H1 (cell line): Measurements from ENCODE around the gene STXBP6. TPM values are rescaled to one million over a fixed set of nuclear protein-coding genes. Genes with fewer than 3 reads are reported as not detected.

Experiments
- CTCF ChIA-PET: fragments of 300-600 bp; sonication (Branson Sonifier 250); formaldehyde crosslinking; loops from one replicate; lab custom pipeline; 2021; ENCODE audit not compliant: partially characterized antibody; lab: Charles Lee
- POLR2A ChIA-PET: fragments of 300-600 bp; sonication (Branson Sonifier 250); formaldehyde crosslinking; loops from one replicate; lab custom pipeline; 2021; ENCODE audit warnings: inconsistent platforms; ENCODE audit not compliant: partially characterized antibody; lab: Charles Lee
- DNase-seq, 2 experiments: peaks; one replicate each; pipeline versions ENCODE4 v3.0.0 to v3.0.0-alpha.2; 2010 to 2022; ENCODE audit warnings: low spot score in 2 of 2, low read depth in 1 of 2, mixed read lengths in 1 of 2
- FAIRE-seq: peaks from 2 replicates; lab custom pipeline; 2011; peaks lifted over from hg19 to GRCh38; lab: Jason Lieb, UNC
- H2AFZ ChIP-seq: 2 replicates; pipeline ENCODE4 v1.8.1; 2012; ENCODE audit warnings: low read length, inconsistent platforms
- H2AK5ac ChIP-seq: 2 replicates; pipeline ENCODE4 v1.6.1; 2013; ENCODE audit warnings: low read depth, low read length
- H2BK120ac ChIP-seq: replicated peaks from 2 replicates; pipeline ENCODE3; 2013; ENCODE audit warnings: low read depth, low read length, inconsistent platforms
- H2BK12ac ChIP-seq: 2 replicates; pipeline ENCODE4 v1.6.1; 2013; ENCODE audit warnings: low read depth, low read length
- H2BK15ac ChIP-seq: 2 replicates; pipeline ENCODE4 v1.6.1; 2013; ENCODE audit warnings: low read length
- H2BK20ac ChIP-seq: 2 replicates; pipeline ENCODE4 v1.6.1; 2013; ENCODE audit warnings: low read length
- H2BK5ac ChIP-seq: 2 replicates; pipeline ENCODE4 v1.6.1; 2013; ENCODE audit warnings: low read depth, low read length
- H3K14ac ChIP-seq: 2 replicates; pipeline ENCODE4 v1.6.1; 2013; ENCODE audit warnings: inconsistent platforms; ENCODE audit not compliant: insufficient read length
- H3K18ac ChIP-seq: 2 replicates; pipeline ENCODE4 v1.6.1; 2013; ENCODE audit warnings: low read length; ENCODE audit errors: extremely low read depth
- H3K23ac ChIP-seq: 2 replicates; pipeline ENCODE4 v1.6.1; 2013; ENCODE audit warnings: inconsistent platforms; ENCODE audit not compliant: insufficient read length
- H3K23me2 ChIP-seq: 2 replicates; pipeline ENCODE4 v1.6.1; 2013; ENCODE audit warnings: low read depth, low read length
- H3K27ac ChIP-seq: 2 replicates; pipeline ENCODE4 v1.6.1; 2011; ENCODE audit warnings: low read depth, low read length, inconsistent platforms
- H3K27me3 ChIP-seq, 4 experiments: replicated peaks in 1 of 4; 1 replicate in 1 of 4; 2 replicates in 3 of 4; pipeline versions ENCODE4 v1.6.1 to v1.8.1; 2011 to 2013; ENCODE audit warnings: low read length in 3 of 4, mild to moderate bottlenecking in 3 of 4, inconsistent platforms in 2 of 4, mixed read lengths in 2 of 4, moderate library complexity in 1 of 4; ENCODE audit not compliant: control insufficient read depth in 3 of 4, insufficient read depth in 3 of 4; ENCODE audit errors: extremely low read depth in 1 of 4
- H3K36me3 ChIP-seq, 4 experiments: 2 replicates each; pipeline versions ENCODE4 v1.6.1 to v1.8.1; 2011 to 2013; ENCODE audit warnings: mild to moderate bottlenecking in 4 of 4, low read length in 3 of 4, moderate library complexity in 2 of 4, control low read depth in 1 of 4, inconsistent platforms in 1 of 4; ENCODE audit not compliant: insufficient read depth in 4 of 4, control insufficient read depth in 2 of 4
- H3K4ac ChIP-seq: replicated peaks from 2 replicates; pipeline ENCODE3; 2013; ENCODE audit warnings: low read length, low read depth, mixed read lengths, inconsistent platforms; ENCODE audit not compliant: insufficient read length
- H3K4me1 ChIP-seq, 4 experiments: replicated peaks in 1 of 4; 1 replicate in 1 of 4; 2 replicates in 3 of 4; pipeline versions ENCODE4 v1.6.1 to v1.8.1; 2011 to 2013; ENCODE audit warnings: low read length in 3 of 4, inconsistent platforms in 2 of 4, mixed read lengths in 1 of 4; ENCODE audit not compliant: insufficient read depth in 4 of 4, control insufficient read depth in 3 of 4
- H3K4me2 ChIP-seq, 2 experiments: 2 replicates each; pipeline versions ENCODE4 v1.6.1 to v1.8.1; 2011 to 2013; ENCODE audit warnings: low read depth in 2 of 2, low read length in 2 of 2, control low read depth in 1 of 2, inconsistent platforms in 1 of 2, mild to moderate bottlenecking in 1 of 2; ENCODE audit not compliant: insufficient read depth in 1 of 2
- H3K4me3 ChIP-seq, 4 experiments: fragments of 200-600, 300-600 bp in 1 of 4; sonication (generic), shearing (Covaris generic), sonication (Bioruptor Twin) in 1 of 4; 2 replicates each; pipeline versions ENCODE4 v1.5.1 to v1.8.1; 2011 to 2016; ENCODE audit warnings: low read length in 4 of 4, low read depth in 3 of 4, control low read depth in 2 of 4, inconsistent platforms in 2 of 4, mild to moderate bottlenecking in 2 of 4, mixed read lengths in 1 of 4, moderate library complexity in 1 of 4; ENCODE audit not compliant: insufficient read depth in 2 of 4; ENCODE audit errors: extremely low read depth in 1 of 4
- H3K56ac ChIP-seq: replicated peaks from 2 replicates; pipeline ENCODE3; 2013; ENCODE audit warnings: low read depth, mild to moderate bottlenecking, mixed read lengths, low read length, inconsistent platforms; ENCODE audit not compliant: insufficient read length
- H3K79me1 ChIP-seq: 2 replicates; pipeline ENCODE4 v1.6.1; 2013; ENCODE audit warnings: low read depth, low read length, control low read depth
- H3K79me2 ChIP-seq, 2 experiments: 2 replicates each; pipeline versions ENCODE4 v1.6.1 to v1.8.1; 2012 to 2013; ENCODE audit warnings: low read length in 2 of 2, mild to moderate bottlenecking in 2 of 2, inconsistent platforms in 1 of 2; ENCODE audit not compliant: insufficient read depth in 2 of 2, control insufficient read depth in 1 of 2
- H3K9ac ChIP-seq, 4 experiments: replicated peaks in 1 of 4; 1 replicate in 1 of 4; 2 replicates in 3 of 4; pipeline versions ENCODE4 v1.6.1 to v1.8.1; 2011 to 2013; ENCODE audit warnings: low read depth in 3 of 4, low read length in 3 of 4, control low read depth in 2 of 4, mild to moderate bottlenecking in 2 of 4, moderate library complexity in 2 of 4, inconsistent platforms in 1 of 4; ENCODE audit errors: extremely low read depth in 1 of 4
- H3K9me3 ChIP-seq, 2 experiments: 2 replicates each; pipeline versions ENCODE4 v1.6.1 to v1.8.1; 2012 to 2013; ENCODE audit warnings: mild to moderate bottlenecking in 2 of 2, moderate library complexity in 2 of 2, control low read depth in 1 of 2, inconsistent platforms in 1 of 2, low read depth in 1 of 2, low read length in 1 of 2, mixed read lengths in 1 of 2; ENCODE audit not compliant: insufficient read depth in 2 of 2
- H4K20me1 ChIP-seq, 2 experiments: replicated peaks in 1 of 2; 2 replicates each; pipeline versions ENCODE3 to v1.8.1; 2011 to 2013; ENCODE audit warnings: inconsistent platforms in 2 of 2, low read length in 2 of 2, mild to moderate bottlenecking in 1 of 2; ENCODE audit not compliant: insufficient read depth in 2 of 2, control insufficient read depth in 1 of 2
- H4K5ac ChIP-seq: 2 replicates; pipeline ENCODE4 v1.6.1; 2013; ENCODE audit warnings: low read length, low read depth, mixed read lengths, inconsistent platforms; ENCODE audit not compliant: insufficient read length
- H4K8ac ChIP-seq: 2 replicates; pipeline ENCODE4 v1.8.0; 2013; ENCODE audit warnings: mild to moderate bottlenecking, moderate library complexity, low read length, inconsistent platforms; ENCODE audit not compliant: insufficient read depth; ENCODE audit errors: extremely low read depth
- H4K91ac ChIP-seq: replicated peaks from 2 replicates; pipeline ENCODE3; 2013; ENCODE audit warnings: low read length, mixed read lengths, inconsistent platforms; ENCODE audit not compliant: insufficient read length
- ATF3 ChIP-seq: IDR thresholded peaks from 2 replicates; pipeline ENCODE4 v1.6.1; 2011; ENCODE audit warnings: low read depth, mild to moderate bottlenecking, low read length; ENCODE audit not compliant: insufficient read depth
- EP300 ChIP-seq, 2 experiments: IDR thresholded peaks; 1 replicate in 1 of 2; 2 replicates in 1 of 2; pipeline ENCODE4 v1.6.1; 2011 to 2012; ENCODE audit warnings: low read depth in 2 of 2, low read length in 2 of 2, mild to moderate bottlenecking in 2 of 2, borderline replicate concordance in 1 of 2, inconsistent platforms in 1 of 2, moderate library complexity in 1 of 2
- WGBS, 2 experiments: shearing (Covaris generic) in 1 of 2; methylation state at CpG; one replicate each; pipeline versions ENCODE4 v1.1.6 to v1.1.7; 2013 to 2015; ENCODE audit warnings: low lambda C conversion rate in 2 of 2, mixed read lengths in 2 of 2, inconsistent platforms in 1 of 2, low coverage in 1 of 2, missing lambda C conversion rate in 1 of 2; ENCODE audit not compliant: insufficient replicate concordance in 2 of 2, insufficient coverage in 1 of 2, insufficient read length in 1 of 2; ENCODE audit errors: extremely low coverage in 1 of 2, missing lambda C conversion rate in 1 of 2; 5-methylcytosine and 5-hydroxymethylcytosine counted together
- polyA plus RNA-seq, 7 experiments: library from polyadenylated mRNA; depleted of rRNA in 3 of 7; stranded (reverse) in 5 of 7; unstranded in 2 of 7; fragments of >200 nt in 5 of 7; fragments of 200-250 nt in 2 of 7; gene quantifications; 1 replicate in 5 of 7; 2 replicates in 1 of 7; 4 replicates in 1 of 7; pipeline versions ENCODE4 v1.2.1 to v1.2.3, GENCODE V29; 2011 to 2013; ENCODE audit warnings: missing spikeins in 2 of 7, mixed read lengths in 2 of 7
- total RNA-seq: library from RNA; stranded (reverse); fragmentation: NEBNext Ultra II Directional; extraction: Animal tissue kit (Norgen Biotek cat#: 25700); gene quantifications from 2 replicates; pipeline ENCODE4 v1.2.1, GENCODE V29; 2021

Gene STXBP6
- total and polyA plus RNA-seq, 2 of the 8 experiments (the other 6 are each of a cell fraction or from before 2014, with no cell fraction given) = 9.4 to 18.1 TPM

DNA sequence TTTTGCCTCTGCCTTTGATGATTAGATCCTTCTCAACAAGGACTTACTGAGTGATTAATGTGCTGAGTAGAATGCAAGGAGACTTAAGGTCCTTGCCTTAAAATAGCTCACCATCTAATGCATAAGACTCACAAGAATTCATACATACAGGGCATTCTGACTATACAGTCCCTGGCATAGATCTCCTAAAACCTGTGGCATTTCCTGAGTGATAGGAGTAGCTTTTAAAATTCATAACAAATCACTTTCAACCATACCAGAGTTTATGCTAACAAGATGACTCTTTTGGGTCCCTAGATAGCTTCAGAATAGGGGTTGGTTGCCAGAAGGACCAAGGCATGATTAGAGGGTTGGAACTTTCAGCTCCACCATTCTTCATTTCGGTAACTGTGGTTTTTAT is 48.8 kb downstream of the STXBP6 start:
- Histone ChIP-seq H4K20me1 (no peaks in the 10 kb centered on the region), H2AFZ (no peak overlapping the region), H4K8ac (no peak overlapping the region), H2AK5ac (no peak overlapping the region), H3K14ac (no peak overlapping the region), H2BK20ac (no peak overlapping the region), H3K4me2 (no peak overlapping the region), H3K9ac (no peak overlapping the region), H3K56ac (no peak overlapping the region), H3K9me3 (peaks cover 0 to 2% of the 10 kb centered on the region in 2 experiments; a peak in 1 of 4 replicates), H2BK5ac (no peak overlapping the region), H3K4ac (no peak overlapping the region), H3K79me2 (no peaks in the 10 kb centered on the region; a peak in 1 of 4 replicates), H2BK12ac (no peak overlapping the region), H3K18ac (no peak overlapping the region), H4K91ac (no peak overlapping the region), H4K5ac (no peak overlapping the region), H3K23me2 (no peaks in the 10 kb centered on the region), H3K4me3 (no peak overlapping the region), H3K79me1 (peaks cover 3% of the 10 kb centered on the region; the same call in 1 of the 2 replicates), H3K4me1 (peaks cover 0 to 2% (median 0%) of the 10 kb centered on the region in 4 experiments; a peak in 1 of 7 replicates), H3K36me3 (no peaks in the 10 kb centered on the region), H2BK15ac (no peak overlapping the region), H2BK120ac (no peak overlapping the region), H3K27me3 (no peaks in the 10 kb centered on the region), H3K23ac (no peak overlapping the region), H3K27ac (no peak overlapping the region)
- no peak for FAIRE-seq
- POLR2A ChIA-PET = no interaction called here
- WGBS, 2 experiments = 94% methylated on average over 1 of the region's 1 CpG; no CpG with 5 or more reads in 1 of the 2 experiments
- CTCF ChIA-PET = no interaction called here
- DNase-seq = no peak
- TF ChIP-seq EP300 (IDR thresholded peaks at IDR 0.05; ENCODE audit: borderline replicate concordance in 1 of 2, low read depth in 2 of 2, low read length in 2 of 2) (no peak), ATF3 (no peak)
